Smooth muscle cell (in vitro differentiated cells): ENCODE results near the gene VSNL1. TPM values are rescaled to one million over a fixed set of nuclear protein-coding genes. Genes with fewer than 3 reads are reported as not detected.

Source experiments
- DNase-seq: peaks from one replicate; lab custom pipeline; 2025; ENCODE audit not compliant: unreplicated experiment; lab: John Stamatoyannopoulos, UW
- H2AFZ ChIP-seq: fragments of 200-600 bp; sonication (generic); 2 replicates; pipeline ENCODE4 v1.6.0; 2016; ENCODE audit warnings: antibody characterized with exemption, low read depth, mild to moderate bottlenecking
- H3F3A ChIP-seq: fragments of 200-600 bp; sonication (generic); 2 replicates; pipeline ENCODE4 v1.6.0; 2017; ENCODE audit warnings: antibody characterized with exemption, low read depth
- H3K27ac ChIP-seq: fragments of 200-600 bp; sonication (generic); 2 replicates; pipeline ENCODE4 v1.5.1; 2016; ENCODE audit warnings: low read depth, mild to moderate bottlenecking
- H3K27me3 ChIP-seq: fragments of 200-600 bp; sonication (generic); 2 replicates; pipeline ENCODE4 v1.6.1; 2016; ENCODE audit warnings: low read depth, mild to moderate bottlenecking
- H3K36me3 ChIP-seq: fragments of 200-600 bp; sonication (generic); 2 replicates; pipeline ENCODE4 v1.5.1; 2016; ENCODE audit warnings: low read depth
- H3K4me1 ChIP-seq: fragments of 200-600 bp; sonication (generic); 2 replicates; pipeline ENCODE4 v1.5.1; 2016; ENCODE audit warnings: low read depth
- H3K4me2 ChIP-seq: fragments of 200-600 bp; sonication (generic); 2 replicates; pipeline ENCODE4 v1.6.0; 2016; ENCODE audit warnings: mild to moderate bottlenecking
- H3K4me3 ChIP-seq: fragments of 200-600 bp; sonication (generic); 2 replicates; pipeline ENCODE4 v1.5.1; 2016; ENCODE audit warnings: mild to moderate bottlenecking
- H3K79me2 ChIP-seq: fragments of 200-600 bp; sonication (generic); 2 replicates; pipeline ENCODE4 v1.6.0; 2016; ENCODE audit warnings: low read depth, mild to moderate bottlenecking
- H3K9ac ChIP-seq: fragments of 200-600 bp; sonication (generic); 2 replicates; pipeline ENCODE4 v1.6.0; 2016; ENCODE audit warnings: low read depth
- H3K9me3 ChIP-seq: fragments of 200-600 bp; sonication (generic); replicated peaks from 2 replicates; pipeline ENCODE4 v1.5.1; 2016; ENCODE audit warnings: low read depth
- H4K20me1 ChIP-seq: fragments of 200-600 bp; sonication (generic); 2 replicates; pipeline ENCODE4 v1.6.0; 2016; ENCODE audit warnings: low read depth
- CTCF ChIP-seq: fragments of 200-600 bp; sonication (generic); IDR thresholded peaks from 2 replicates; pipeline ENCODE4 v1.5.1; 2017; ENCODE audit warnings: borderline replicate concordance, mild to moderate bottlenecking, antibody characterized with exemption; ENCODE audit not compliant: insufficient read depth, poor library complexity, severe bottlenecking
- WGBS: methylation state at CpG from one replicate; pipeline ENCODE4 v1.1.7; 2016; ENCODE audit warnings: low lambda C conversion rate; 5-methylcytosine and 5-hydroxymethylcytosine counted together
- polyA plus RNA-seq: library from polyadenylated mRNA; unstranded; fragments of >200 nt; fragmentation: Nextera tagmentation; extraction: Ambion mirVana; gene quantifications from 2 replicates; pipeline ENCODE4 v1.2.1, GENCODE V29; 2016
- total RNA-seq: library from RNA; depleted of rRNA; stranded (reverse); fragments of >200 nt; gene quantifications from 2 replicates; pipeline ENCODE4 v1.2.3, GENCODE V29; 2014

The VSNL1 gene
- total and polyA plus RNA-seq, 2 experiments from 2014 or later, result 2.8 to 4.5 TPM

- Histone ChIP-seq H3K4me1 (peaks cover 4% of the 10 kb centered on the region), H2AFZ (no peak overlapping the region), H3K27me3 (no peaks in the 10 kb centered on the region), H3K9ac (no peak overlapping the region), H3K27ac (no peak overlapping the region), H3K4me2 (no peak overlapping the region), H4K20me1 (no peaks in the 10 kb centered on the region), H3K9me3 (no peaks in the 10 kb centered on the region), H3K79me2 (no peaks in the 10 kb centered on the region), H3F3A (no peaks in the 10 kb centered on the region), H3K36me3 (no peaks in the 10 kb centered on the region), H3K4me3 (no peak overlapping the region)
- no peak for DNase-seq
- WGBS, result 84% methylated on average over 1 of the region's 1 CpG
- TF ChIP-seq CTCF, result no peak
These were observed 36.3 kb downstream of the VSNL1 start for GRCh38 chr2:17576802-17577201.

- Histone ChIP-seq H3K36me3 (no peaks in the 10 kb centered on the region), H3K9me3 (no peaks in the 10 kb centered on the region), H3K4me2 (no peak overlapping the region), H3K27ac (no peak overlapping the region), H3K4me3 (no peak overlapping the region), H4K20me1 (no peaks in the 10 kb centered on the region), H3K79me2 (no peaks in the 10 kb centered on the region), H3F3A (no peaks in the 10 kb centered on the region), H3K4me1 (peaks cover 4% of the 10 kb centered on the region), H3K27me3 (no peaks in the 10 kb centered on the region), H3K9ac (no peak overlapping the region), H2AFZ (no peak overlapping the region)
- whole genome bisulfite sequencing, result 87% methylated on average over 5 of the region's 5 CpGs
- TF ChIP-seq CTCF, result no peak
- no peak for DNase-seq
These were observed 38.0 kb downstream of the VSNL1 start for GRCh38 chr2:17578466-17578928.

DNA sequence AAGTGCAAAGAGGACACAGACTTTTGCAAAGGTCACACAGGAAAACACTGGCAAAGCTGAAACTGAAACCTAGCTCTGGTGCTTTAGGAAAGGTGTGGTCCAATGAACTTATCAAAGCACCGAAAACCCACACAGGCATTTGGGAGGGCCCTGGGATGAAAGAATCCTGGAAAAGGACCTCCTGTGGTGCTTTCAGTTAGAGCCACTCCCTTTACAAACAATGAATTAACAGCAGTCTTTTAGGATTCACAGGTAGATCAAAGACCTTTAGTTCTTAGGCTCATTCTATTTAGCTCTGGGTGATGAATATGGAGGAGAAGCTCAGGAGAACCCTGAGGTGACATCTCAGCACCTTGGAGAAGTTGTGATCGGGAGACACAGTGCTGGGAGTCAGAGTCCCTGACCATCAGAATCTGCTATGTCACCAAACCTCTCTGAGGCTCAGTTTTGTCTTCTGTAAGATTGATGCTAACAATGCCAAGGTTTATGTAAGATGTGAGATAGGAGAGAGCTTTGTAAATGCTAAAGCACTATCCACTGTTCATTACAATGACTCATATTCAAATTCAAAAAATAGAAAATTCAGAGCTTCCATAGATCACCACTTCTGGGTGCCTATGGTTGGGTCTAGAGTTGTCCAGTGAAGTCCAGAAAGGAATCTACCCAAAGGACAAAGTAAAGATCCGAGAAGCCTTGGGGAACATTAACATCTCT lies 39.3 kb downstream of the VSNL1 start:
- H3K4me2 ChIP-seq, result no peak overlapping the region
- H3F3A ChIP-seq, result no peaks in the 10 kb centered on the region
- H4K20me1 ChIP-seq, result no peaks in the 10 kb centered on the region
- no peaks in the 10 kb centered on the region for H3K9me3 ChIP-seq
- H3K9ac ChIP-seq, result no peak overlapping the region
- peaks cover 6% of the 10 kb centered on the region for H3K4me1 ChIP-seq
- no peaks in the 10 kb centered on the region for H3K79me2 ChIP-seq
- H3K36me3 ChIP-seq, result no peaks in the 10 kb centered on the region
- no peaks in the 10 kb centered on the region for H3K27me3 ChIP-seq
- TF ChIP-seq CTCF, result no peak
- 82% methylated on average over 3 of the region's 3 CpGs for WGBS
- H2AFZ ChIP-seq, result no peak overlapping the region
- DNase-seq, result no peak
- no peak overlapping the region for H3K27ac ChIP-seq
- no peak overlapping the region for H3K4me3 ChIP-seq

GRCh38 chr2:17580319-17580715 lies 39.8 kb downstream of the VSNL1 start:
- H3K4me3 ChIP-seq, result no peak overlapping the region
- no peak overlapping the region for H3K9ac ChIP-seq
- H4K20me1 ChIP-seq, result no peaks in the 10 kb centered on the region
- no peak overlapping the region for H3K4me2 ChIP-seq
- no peaks in the 10 kb centered on the region for H3K36me3 ChIP-seq
- no peak for DNase-seq
- 80% methylated on average over 2 of the region's 2 CpGs for WGBS
- H3K79me2 ChIP-seq, result no peaks in the 10 kb centered on the region
- TF ChIP-seq CTCF, result no peak
- no peaks in the 10 kb centered on the region for H3F3A ChIP-seq
- no peaks in the 10 kb centered on the region for H3K9me3 ChIP-seq
- H3K27me3 ChIP-seq, result no peaks in the 10 kb centered on the region
- H3K4me1 ChIP-seq, result peaks cover 6% of the 10 kb centered on the region
- H3K27ac ChIP-seq, result no peak overlapping the region
- no peak overlapping the region for H2AFZ ChIP-seq
